Measurements from ENCODE around the gene CCL21.

CCL21 gene

GRCh38 chr9:34665067-34665380 lies 44.9 kb downstream of the CCL21 start:
- Histone ChIP-seq H3K4me1 (ENCODE audit: insufficient read depth, poor library complexity, severe bottlenecking) (peaks cover 10% of the 10 kb centered on the region), H3K4me3 (ENCODE audit: severe bottlenecking) (peak overlapping the region; percentile 73), H3K36me3 (ENCODE audit: low read depth) (no peaks in the 10 kb centered on the region), H3K27ac (ENCODE audit: poor library complexity, severe bottlenecking) (peak overlapping the region; percentile 78), H3K9me3 (ENCODE audit: severe bottlenecking) (no peaks in the 10 kb centered on the region), H3K27me3 (ENCODE audit: insufficient read depth, poor library complexity, severe bottlenecking) (no peaks in the 10 kb centered on the region)
- ATAC-seq (ENCODE audit: low read depth) (no peak; the same call in 2 of the 3 replicates), DNase-seq (ENCODE audit: low spot score) (peak; percentile 67)
- TF ChIP-seq, protein P1, sequence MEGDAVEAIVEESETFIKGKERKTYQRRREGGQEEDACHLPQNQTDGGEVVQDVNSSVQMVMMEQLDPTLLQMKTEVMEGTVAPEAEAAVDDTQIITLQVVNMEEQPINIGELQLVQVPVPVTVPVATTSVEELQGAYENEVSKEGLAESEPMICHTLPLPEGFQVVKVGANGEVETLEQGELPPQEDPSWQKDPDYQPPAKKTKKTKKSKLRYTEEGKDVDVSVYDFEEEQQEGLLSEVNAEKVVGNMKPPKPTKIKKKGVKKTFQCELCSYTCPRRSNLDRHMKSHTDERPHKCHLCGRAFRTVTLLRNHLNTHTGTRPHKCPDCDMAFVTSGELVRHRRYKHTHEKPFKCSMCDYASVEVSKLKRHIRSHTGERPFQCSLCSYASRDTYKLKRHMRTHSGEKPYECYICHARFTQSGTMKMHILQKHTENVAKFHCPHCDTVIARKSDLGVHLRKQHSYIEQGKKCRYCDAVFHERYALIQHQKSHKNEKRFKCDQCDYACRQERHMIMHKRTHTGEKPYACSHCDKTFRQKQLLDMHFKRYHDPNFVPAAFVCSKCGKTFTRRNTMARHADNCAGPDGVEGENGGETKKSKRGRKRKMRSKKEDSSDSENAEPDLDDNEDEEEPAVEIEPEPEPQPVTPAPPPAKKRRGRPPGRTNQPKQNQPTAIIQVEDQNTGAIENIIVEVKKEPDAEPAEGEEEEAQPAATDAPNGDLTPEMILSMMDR (IDR thresholded peaks at IDR 0.05; ENCODE audit: poor library complexity, severe bottlenecking), result no peak

DNA sequence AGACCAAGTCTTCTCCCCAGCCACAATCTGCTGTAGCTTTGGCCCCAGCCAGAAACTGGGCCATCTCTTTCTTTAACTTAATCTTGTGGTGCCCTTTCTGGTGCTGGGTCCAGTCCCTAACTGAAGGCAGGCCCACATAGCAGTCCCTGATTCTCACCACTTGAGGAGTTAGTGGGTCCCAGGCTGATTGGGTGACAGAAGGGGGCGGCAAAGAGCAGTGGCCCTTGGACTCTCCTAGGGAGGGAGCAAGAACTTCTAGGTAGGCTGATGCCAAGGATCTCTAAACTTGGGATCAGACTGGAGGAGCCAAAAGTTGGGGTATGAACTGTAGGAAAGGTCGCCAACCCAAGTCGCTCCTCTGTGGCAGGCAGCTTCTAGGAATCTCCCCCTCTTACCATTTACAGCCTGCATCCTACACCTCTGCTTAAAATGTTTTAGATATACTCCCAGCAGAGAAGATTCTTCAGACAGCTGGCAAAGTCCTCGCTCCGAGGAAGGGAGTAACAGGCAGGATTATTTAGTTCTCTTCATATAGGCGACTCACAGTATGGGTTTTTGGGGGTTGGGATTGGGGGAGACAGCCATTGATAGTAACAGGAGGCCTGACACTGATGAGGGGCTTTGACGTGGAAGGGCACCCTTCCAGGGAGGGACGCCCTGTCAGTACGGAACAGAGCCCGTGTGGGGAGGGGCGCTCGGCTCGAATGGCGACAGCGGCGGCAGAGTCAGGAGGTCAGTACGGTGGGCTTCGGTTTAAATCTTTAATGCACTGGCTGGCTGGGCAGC lies 45.5 kb downstream of the CCL21 start:
- H3K27ac ChIP-seq (ENCODE audit: poor library complexity, severe bottlenecking), result peak overlapping the region; percentile 78
- no peaks in the 10 kb centered on the region for H3K9me3 ChIP-seq (ENCODE audit: severe bottlenecking)
- peak overlapping the region; percentile 73 for H3K4me3 ChIP-seq (ENCODE audit: severe bottlenecking)
- ATAC-seq (ENCODE audit: low read depth), result no peak; the same call in 2 of the 3 replicates
- H3K4me1 ChIP-seq (ENCODE audit: insufficient read depth, poor library complexity, severe bottlenecking), result peaks cover 10% of the 10 kb centered on the region
- TF ChIP-seq, protein P1 (IDR thresholded peaks at IDR 0.05; ENCODE audit: poor library complexity, severe bottlenecking), result peak; percentile 45
- H3K36me3 ChIP-seq (ENCODE audit: low read depth), result no peaks in the 10 kb centered on the region
- no peaks in the 10 kb centered on the region for H3K27me3 ChIP-seq (ENCODE audit: insufficient read depth, poor library complexity, severe bottlenecking)
- no peak for DNase-seq (ENCODE audit: low spot score)

DNA sequence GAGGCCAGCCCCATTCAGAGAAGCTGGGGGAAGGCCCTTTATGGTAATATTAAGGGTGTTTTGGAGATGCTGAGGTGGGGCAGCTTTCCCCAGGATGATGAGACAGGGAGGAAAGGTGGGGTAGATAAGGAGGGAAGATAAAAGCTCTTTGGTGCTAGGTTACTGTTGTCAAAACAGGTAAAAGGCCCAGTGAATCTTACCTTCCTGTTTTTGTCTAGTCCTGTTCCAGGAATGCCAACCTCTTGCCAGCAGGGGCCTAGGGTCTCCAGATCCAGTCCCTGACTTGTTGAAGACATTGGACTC lies 46.7 kb downstream of the CCL21 start:
- Histone ChIP-seq H3K27ac (ENCODE audit: poor library complexity, severe bottlenecking) (peak overlapping the region; percentile 22), H3K4me1 (ENCODE audit: insufficient read depth, poor library complexity, severe bottlenecking) (peaks cover 10% of the 10 kb centered on the region), H3K9me3 (ENCODE audit: severe bottlenecking) (no peaks in the 10 kb centered on the region), H3K4me3 (ENCODE audit: severe bottlenecking) (no peak overlapping the region), H3K27me3 (ENCODE audit: insufficient read depth, poor library complexity, severe bottlenecking) (no peaks in the 10 kb centered on the region), H3K36me3 (ENCODE audit: low read depth) (no peaks in the 10 kb centered on the region)
- TF ChIP-seq, protein P1 (IDR thresholded peaks at IDR 0.05; ENCODE audit: poor library complexity, severe bottlenecking), result no peak
- ATAC-seq (ENCODE audit: low read depth) (no peak), DNase-seq (ENCODE audit: low spot score) (no peak)

DNA sequence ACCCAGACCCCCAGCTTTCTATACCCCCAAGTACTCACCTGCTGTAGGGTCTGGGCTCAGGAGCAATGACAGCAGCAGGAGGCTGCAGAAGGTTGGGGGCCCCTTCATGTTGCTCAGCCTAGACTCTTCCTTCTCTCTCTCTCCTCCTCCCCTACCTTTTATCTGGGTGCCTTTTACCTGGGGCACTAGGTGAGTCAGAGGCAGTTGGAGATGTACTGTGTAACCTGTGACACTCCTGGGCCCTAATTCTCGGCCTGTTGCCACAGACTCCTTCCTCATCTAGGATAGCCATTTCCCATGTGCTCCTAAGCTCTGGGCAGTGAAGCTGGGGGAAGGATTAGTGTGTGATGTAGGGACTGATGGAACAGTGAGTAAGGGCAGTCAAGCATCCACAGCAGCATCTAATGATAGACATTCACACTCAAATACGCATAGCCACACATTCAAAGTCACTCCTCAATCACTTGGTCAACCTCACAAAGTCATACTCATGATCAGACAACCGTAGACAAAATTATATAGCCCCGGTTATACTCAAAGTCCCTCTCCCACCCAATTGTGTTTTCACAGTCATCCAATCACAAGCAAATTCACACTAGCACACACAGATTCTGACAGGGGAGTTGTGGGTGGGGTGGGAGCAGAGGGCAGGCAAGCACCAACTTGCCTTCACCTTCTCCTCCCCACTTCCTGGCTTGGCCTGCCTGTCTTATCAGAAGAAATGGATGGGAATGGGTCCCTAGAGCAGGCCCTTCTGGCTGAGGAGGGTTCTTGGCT lies 47.2 kb downstream of the CCL21 start, which contains the start of gene CCL27:
TSS of gene CCL27 (minus strand) at position 132 of the 777 bp plus-strand sequence. CDS start at position 108, 24 bp downstream.
- Histone ChIP-seq H3K4me1 (ENCODE audit: insufficient read depth, poor library complexity, severe bottlenecking) (peaks cover 10% of the 10 kb centered on the region), H3K4me3 (ENCODE audit: severe bottlenecking) (no peak within 1 kb of the TSS), H3K9me3 (ENCODE audit: severe bottlenecking) (no peaks in the 10 kb centered on the region), H3K36me3 (ENCODE audit: low read depth) (no peaks in the 10 kb centered on the region), H3K27me3 (ENCODE audit: insufficient read depth, poor library complexity, severe bottlenecking) (no peaks in the 10 kb centered on the region), H3K27ac (ENCODE audit: poor library complexity, severe bottlenecking) (peak within 1 kb of the TSS; percentile 22)
- TF ChIP-seq, protein P1 (IDR thresholded peaks at IDR 0.05; ENCODE audit: poor library complexity, severe bottlenecking), result no peak
- no peak for DNase-seq (ENCODE audit: low spot score)
- ATAC-seq (ENCODE audit: low read depth), result no peak

All from RWPE2 (cell line).